ENCODE data around the gene TBCE. TPM values are rescaled to one million over a fixed set of nuclear protein-coding genes. Genes with fewer than 3 reads are reported as not detected.

The TBCE gene
- total and polyA plus RNA-seq, 9 of the 15 experiments (the other 6 are each of a cell fraction or from before 2014, with no cell fraction given): 52.6 to 92.1 (median 82.1) TPM

DNA sequence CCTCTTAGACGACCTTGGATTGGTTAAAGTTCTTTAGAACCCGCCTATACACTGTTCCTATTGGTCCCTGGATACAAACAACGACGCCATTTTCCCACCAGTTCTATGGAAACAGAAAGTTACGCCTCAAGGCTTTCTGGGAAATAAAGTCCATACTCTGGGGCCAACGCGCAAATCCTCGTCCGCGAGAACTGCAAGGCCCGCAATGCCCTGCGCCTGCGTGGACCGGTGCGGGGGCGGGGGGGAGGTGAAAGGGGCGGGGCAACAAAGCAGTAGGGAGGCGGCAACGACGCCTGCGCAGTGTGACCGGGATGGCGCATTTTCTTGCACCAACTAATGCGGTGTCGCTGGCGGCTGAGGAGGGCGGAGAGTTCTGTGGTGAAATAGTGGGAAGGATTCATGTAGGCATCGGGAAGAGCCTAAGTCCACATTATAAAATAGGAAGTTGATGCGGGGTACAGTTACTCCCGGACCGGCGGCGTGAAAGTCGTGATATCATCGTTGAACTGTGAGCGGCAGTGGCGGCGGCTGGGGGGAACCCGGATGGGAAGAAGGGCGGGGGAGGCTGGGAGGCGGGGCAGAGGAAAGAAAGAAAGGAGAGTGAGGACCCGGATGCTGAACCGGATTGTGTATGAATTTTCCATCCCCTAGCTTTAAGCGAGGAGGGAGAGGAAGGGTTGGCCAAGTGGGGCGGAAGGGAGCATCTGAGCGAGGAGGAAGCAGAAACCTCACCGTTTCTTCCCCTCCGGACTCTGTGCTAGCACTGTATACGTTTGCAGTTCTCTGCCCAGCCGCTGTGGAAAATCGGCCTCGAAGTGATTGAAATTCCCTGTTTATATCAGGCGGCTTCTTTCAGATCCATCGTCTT, 38.7 kb upstream of the TBCE start, which contains the start of gene GGPS1 (continued):
- TF ChIP-seq, protein P1, sequence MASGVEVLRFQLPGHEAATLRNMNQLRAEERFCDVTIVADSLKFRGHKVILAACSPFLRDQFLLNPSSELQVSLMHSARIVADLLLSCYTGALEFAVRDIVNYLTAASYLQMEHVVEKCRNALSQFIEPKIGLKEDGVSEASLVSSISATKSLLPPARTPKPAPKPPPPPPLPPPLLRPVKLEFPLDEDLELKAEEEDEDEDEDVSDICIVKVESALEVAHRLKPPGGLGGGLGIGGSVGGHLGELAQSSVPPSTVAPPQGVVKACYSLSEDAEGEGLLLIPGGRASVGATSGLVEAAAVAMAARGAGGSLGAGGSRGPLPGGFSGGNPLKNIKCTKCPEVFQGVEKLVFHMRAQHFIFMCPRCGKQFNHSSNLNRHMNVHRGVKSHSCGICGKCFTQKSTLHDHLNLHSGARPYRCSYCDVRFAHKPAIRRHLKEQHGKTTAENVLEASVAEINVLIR (CRISPR knock-in tag; IDR thresholded peaks at IDR 0.05): no peak
- TF ChIP-seq ZBTB40 (IDR thresholded peaks at IDR 0.05): peak; percentile 96
- no peak for TF ChIP-seq ZBTB40 (CRISPR knock-in tag; IDR thresholded peaks at IDR 0.05)
- no peak for TF ChIP-seq NR0B1 (IDR thresholded peaks at IDR 0.05; ENCODE audit: partially characterized antibody)
- no peak for TF ChIP-seq MED1 (CRISPR knock-in tag; IDR thresholded peaks at IDR 0.05; ENCODE audit: borderline replicate concordance)
- TF ChIP-seq CREB3L1 (IDR thresholded peaks at IDR 0.05; ENCODE audit: borderline replicate concordance, low read depth): peak; percentile 56; the same call in 1 of the 2 replicates
- TF ChIP-seq SMAD3 (CRISPR knock-in tag; conservative IDR thresholded peaks at IDR 0.05): no peak; the same call in 1 of the 2 replicates
- no peak for TF ChIP-seq SMAD4 (CRISPR knock-in tag; conservative IDR thresholded peaks at IDR 0.05)
- no peak; the same call in 1 of the 2 replicates for TF ChIP-seq SMC3 (conservative IDR thresholded peaks at IDR 0.05; ENCODE audit: insufficient read depth, low read depth, low read length)
- TF ChIP-seq MLLT1 (IDR thresholded peaks at IDR 0.05): peak in 1 of 2 experiments; percentile 39; a peak in 2 of 4 replicates
- no peak for TF ChIP-seq PRMT5 (CRISPR knock-in tag; IDR thresholded peaks at IDR 0.05)
- TF ChIP-seq GATAD2A (IDR thresholded peaks at IDR 0.05): no peak
